NCI-H2107 treated with DMSO at 0.1 percent for 48 hours (cell line): ENCODE data around the gene DHX9.

Experiments
- DNase-seq: peaks from one replicate; lab custom pipeline; 2025; ENCODE audit not compliant: unreplicated experiment; lab: John Stamatoyannopoulos, UW

DHX9 gene

GRCh38 chr1:182839209-182840066, at the start of gene DHX9:
TSS of gene DHX9 (plus strand) at chr1:182839347. CDS start at chr1:182842567, 3,220 bp downstream.
- DNase-seq, result peak; percentile 90

GRCh38 chr1:182791281-182792179, 47.6 kb upstream of the DHX9 start:
- DNase-seq, result no peak

- no peak for DNase-seq
Observed at GRCh38 chr1:182794091-182794490, 45.1 kb upstream of the DHX9 start.

GRCh38 chr1:182794676-182795201, 44.4 kb upstream of the DHX9 start:
- no peak for DNase-seq

- DNase-seq, result no peak
Observed at GRCh38 chr1:182795563-182796228, 43.5 kb upstream of the DHX9 start.

GRCh38 chr1:182802006-182802803, 36.9 kb upstream of the DHX9 start:
- DNase-seq, result peak; percentile 28

GRCh38 chr1:182803846-182804245, 35.3 kb upstream of the DHX9 start:
- no peak for DNase-seq

GRCh38 chr1:182806015-182806678, 33.0 kb upstream of the DHX9 start:
- peak; percentile 63 for DNase-seq

GRCh38 chr1:182807907-182808306, 31.2 kb upstream of the DHX9 start:
- no peak for DNase-seq

- DNase-seq, result no peak
Observed at GRCh38 chr1:182809414-182809957, 29.7 kb upstream of the DHX9 start.

- DNase-seq, result no peak
Observed at GRCh38 chr1:182811975-182812722, 27.0 kb upstream of the DHX9 start.

- no peak for DNase-seq
Observed at GRCh38 chr1:182816863-182817262, 22.3 kb upstream of the DHX9 start.

- no peak for DNase-seq
Observed at GRCh38 chr1:182817802-182818201, 21.3 kb upstream of the DHX9 start.

GRCh38 chr1:182823220-182823619, 15.9 kb upstream of the DHX9 start:
- no peak for DNase-seq

- DNase-seq, result no peak
Observed at GRCh38 chr1:182826892-182827291, 12.3 kb upstream of the DHX9 start.

GRCh38 chr1:182829285-182829932, 9.7 kb upstream of the DHX9 start:
- DNase-seq, result no peak

- no peak for DNase-seq
Observed at GRCh38 chr1:182833271-182833670, 5.9 kb upstream of the DHX9 start.

GRCh38 chr1:182834326-182834725, 4.8 kb upstream of the DHX9 start:
- DNase-seq, result no peak
